CD4-positive, alpha-beta T cell treated with Interleukin-4 for 1 hour (primary cell): ENCODE results near the gene IGLON5.

ENCODE experiments used
- DNase-seq, 2 donors: peaks; one replicate each; pipeline ENCODE4 v3.0.0-alpha.2; 2020 to 2022

The IGLON5 gene

GRCh38 chr19:51366389-51367254 lies 55.2 kb downstream of the IGLON5 start:
- DNase-seq = peak; percentile 95 to 96

DNA sequence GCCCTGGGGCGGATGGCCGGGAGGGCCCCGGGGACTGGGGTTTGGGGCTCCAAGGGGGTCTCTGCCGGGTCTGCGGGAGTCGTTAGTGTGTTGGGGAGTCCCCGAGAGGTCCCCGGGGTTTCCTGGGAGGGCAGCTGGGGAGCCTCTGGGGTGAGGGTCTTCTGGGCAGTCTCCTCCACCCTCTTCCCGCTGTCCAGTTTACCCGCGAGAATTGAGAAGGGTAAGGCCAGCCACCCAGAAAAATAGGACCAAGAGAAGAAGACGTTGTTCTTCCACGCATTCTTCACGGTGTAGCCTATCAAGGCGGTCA lies 55.8 kb downstream of the IGLON5 start:
- DNase-seq = no peak

GRCh38 chr19:51367565-51368365 lies 56.3 kb downstream of the IGLON5 start:
- DNase-seq = peak; percentile 98

DNA sequence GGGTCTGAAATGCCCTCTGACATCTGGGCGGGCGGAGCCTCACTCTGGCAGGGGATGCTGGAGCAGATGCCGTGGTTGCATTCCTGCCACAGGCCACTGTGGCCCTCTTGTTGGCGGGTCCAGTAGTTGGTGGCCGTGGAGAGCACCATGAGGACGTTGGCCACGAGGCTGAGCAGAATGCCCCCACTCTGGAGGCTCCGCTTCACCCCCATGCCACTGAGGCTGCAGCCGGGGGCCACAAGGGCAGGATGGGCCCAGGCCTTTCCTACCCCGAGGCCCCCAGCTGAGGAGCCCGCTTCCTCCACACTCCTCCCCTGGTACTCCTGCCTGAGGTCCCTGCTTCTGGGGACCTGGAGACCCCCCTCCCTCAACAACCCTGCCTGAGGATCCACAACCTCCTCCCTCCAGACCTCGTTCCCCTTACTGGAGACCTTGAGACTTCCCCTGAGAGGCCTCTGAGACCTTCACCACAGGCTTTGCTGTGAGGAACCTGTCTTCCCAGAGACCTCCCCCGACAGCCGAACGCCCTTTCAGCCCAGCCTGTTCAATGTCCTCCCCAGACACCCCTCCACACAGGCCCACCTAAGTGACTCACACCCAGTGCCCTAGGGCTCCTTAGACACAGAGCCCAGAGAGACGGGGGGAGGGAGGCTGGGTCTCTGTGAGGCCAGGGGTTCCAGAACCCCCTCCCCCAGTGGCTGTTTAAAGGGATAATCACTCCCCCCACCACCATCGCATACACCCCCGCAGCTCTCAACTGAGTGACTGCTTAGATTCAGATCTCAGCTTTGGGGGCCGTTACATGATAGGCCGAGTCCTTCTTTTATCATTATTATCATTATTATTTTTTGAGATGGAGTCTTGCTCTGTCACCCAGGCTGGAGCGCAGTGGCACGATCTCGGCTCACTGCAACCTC lies 57.2 kb downstream of the IGLON5 start, which contains the start of gene CLDND2:
CLDND2 (minus strand) TSS at position 638 of the 917 bp plus-strand sequence; CDS start at position 212, 426 bp downstream.
- peak; percentile 27 to 29 for DNase-seq

DNA sequence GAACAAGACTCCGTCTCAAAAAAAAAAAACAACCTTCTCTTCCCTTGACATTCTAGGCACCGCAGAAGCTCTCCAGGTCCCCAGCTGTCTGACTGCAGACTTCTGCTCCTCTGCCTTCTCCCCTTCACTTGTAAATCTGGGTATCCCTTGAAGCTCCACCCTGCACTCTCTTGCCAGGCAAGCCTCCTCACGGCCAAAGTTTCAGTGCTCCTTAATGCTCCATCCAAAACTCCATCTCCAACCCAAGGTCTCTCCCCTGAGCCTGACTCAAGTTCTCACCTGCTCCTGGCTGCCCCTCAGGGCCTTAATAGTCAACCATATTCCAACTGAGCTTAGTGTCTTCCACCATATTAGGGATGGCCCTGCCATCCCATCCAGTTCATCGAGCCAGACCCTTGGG lies 58.8 kb downstream of the IGLON5 start:
- DNase-seq = no peak

DNA sequence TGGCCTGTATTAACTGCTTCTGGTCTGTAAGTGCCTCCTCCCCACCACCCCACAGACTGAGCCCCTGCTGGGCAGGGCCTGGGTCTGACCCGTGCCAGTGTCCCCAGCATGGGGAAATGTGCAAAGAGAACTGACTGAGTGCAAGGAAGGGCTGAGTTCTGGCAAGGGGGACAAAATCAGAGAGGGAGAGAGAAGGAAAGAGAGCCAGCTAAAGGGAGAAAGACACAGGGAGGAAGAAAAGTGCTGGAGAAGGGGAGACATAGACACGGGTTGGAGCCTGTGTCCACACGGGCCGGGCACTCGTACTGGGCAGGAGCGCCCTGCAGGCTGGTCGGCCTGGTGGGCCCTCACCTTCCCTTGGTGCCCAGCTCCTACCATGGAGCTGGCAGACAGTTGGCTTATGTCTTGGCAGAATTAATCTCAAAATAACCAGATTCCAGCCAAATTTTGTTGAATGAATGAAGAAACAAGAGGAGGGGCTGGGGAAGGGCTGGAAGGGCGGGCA lies 59.8 kb downstream of the IGLON5 start:
- no peak for DNase-seq

DNA sequence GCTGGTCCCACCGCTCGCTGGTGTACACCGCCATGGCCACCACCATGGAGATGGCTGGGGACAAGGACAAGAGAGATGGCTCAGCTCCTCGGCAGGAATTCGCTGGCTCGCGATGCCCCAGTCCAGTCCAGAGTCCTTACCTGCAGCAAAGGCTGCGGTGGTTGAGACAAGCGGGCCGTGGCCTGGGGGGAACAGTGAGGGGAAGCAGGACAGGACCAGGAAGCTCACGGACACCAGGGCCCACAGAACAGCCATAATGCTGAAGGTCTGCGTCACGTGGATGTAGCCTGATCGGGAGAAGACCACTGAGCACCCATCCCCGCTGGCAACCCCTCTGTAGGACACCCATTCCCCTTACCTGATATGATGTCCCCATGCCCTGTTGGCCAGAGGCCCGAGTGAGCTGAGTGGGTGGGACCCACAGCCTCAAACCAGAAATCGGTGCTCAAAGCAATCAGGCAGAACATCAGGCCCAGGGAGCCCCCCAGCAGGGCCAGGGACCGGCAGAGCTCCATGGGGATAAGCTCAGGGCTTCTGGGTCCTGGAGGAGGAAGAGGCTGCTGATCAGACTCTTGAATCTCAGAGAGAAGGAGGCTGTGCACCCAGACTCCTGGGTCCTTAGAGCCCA lies 60.7 kb downstream of the IGLON5 start:
- no peak for DNase-seq

DNA sequence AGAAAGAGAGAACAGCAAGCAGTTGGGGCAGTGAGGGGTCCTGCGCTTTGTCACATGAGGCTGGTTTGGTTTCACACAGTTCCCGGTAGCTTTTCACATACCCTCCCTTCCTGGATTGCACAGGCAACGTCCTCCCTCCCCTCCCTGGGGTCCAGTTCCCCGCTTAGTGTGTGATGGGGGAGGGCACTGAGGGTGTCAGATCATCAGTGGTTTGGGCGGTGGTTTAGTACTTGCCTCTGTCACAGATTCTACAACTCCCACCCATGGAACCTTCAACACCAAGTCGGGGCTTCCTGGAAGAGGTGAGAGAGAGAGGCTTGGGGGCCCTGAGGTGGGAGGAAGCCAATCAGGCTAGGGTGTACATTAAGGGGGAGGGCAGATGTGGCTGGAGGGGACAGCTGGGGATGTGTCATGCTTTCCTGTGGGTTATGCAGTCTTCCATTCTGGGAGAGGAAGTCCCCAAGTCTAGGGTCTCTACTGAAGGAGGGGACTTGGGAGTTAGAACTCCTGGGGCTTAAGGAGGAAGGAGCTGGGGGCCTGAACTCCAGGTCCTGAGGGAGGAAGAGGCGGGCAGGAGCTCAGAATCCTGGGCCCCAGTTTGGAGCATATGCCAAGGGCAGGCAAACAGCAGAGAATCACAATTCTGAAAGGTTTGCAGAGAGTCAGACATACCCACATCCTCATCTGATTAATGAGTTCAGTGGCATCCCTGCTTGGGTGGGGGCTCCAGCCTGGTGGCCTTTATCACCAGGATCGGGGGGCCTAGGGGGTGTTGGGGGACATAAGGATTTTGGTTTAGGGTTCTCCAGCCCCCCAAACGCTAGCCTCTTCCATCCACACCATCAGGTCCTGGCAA lies 61.4 kb downstream of the IGLON5 start, which contains the start of gene NKG7:
NKG7 (minus strand) TSS at position 6 of the 856 bp plus-strand sequence. CDS start 119 bp downstream, outside the sequence.
- DNase-seq = peak; percentile 82 to 86

DNA sequence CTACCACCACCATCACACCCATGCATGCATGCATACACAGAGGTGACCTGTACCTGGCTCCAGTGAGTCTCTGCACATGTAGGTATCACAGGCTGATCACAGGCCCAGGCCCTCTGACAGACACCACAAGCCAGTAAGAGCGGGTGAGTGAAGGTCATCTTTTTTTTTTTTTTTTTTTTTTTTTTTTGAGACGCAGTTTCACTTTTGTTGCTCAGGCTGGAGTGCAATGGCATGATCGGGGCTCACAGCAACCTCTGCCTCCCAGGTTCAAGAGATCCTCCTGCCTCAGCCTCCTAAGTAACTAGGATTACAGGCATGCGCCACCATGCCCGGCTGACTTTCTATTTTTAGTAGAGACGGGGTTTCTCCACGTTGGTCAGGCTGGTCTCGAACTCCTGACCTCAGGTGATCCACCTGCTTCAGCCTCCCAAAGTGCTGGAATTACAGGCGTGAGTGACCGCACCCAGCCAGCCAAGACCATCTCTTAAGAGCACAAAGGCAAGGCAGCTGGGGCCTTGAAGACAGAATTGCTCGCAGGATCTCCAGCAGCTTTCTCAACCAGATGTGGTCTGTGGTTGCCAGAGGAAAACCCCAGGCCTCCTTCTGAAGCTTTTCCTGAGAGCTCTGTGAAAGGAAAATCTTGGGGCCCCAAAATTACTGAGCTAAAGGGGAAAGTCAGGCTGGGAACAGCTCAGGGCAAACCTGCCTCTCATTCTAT lies 64.2 kb downstream of the IGLON5 start:
- DNase-seq = peak; percentile 30 to 47

DNA sequence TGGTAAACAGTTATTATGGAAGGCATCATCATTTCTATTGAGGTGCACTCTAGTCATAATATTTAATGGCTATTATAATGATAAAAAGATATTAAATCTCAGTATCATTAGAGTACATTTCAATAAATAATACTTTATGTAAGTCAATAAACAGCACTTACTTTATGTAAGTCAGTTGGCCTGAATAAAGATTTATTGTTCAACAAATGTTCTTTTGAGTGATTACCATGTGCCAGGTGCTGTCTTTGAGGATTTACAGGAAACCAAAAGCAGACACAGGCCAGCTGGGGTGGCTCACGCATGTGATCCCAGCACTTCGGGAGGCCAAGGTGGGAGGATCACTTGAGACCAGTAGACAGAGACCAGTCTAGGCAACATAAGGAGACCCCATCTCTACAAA lies 66.0 kb downstream of the IGLON5 start:
- no peak for DNase-seq

DNA sequence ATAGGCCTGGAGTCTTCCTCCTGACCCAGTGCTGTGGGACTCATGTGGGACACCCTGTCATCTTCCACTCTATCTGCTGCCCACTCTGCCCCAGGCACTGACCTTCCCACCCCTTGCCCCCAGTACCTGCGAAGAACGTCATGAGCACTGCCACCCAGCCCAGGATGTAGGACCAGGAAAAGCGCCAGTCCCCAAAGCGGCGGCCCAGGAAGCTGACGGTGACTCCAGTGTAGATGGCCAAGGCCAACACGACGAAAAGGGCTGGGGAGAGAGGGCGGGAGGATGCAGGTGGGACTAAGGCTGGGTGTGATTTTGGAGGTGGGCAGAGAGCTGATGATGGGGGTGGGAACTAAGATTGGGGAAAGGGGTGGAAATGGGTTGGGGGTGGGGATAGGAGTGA lies 68.9 kb downstream of the IGLON5 start:
- DNase-seq = no peak
